Tibial nerve (tissue), 4 donors: ENCODE measurements around the gene BIN2. TPM values are rescaled to one million over a fixed set of nuclear protein-coding genes. Genes with fewer than 3 reads are reported as not detected.
A peak's percentile ranks its signal among the peaks of the same experiment; 100 is the strongest.

Source experiments
- DNase-seq, 2 donors: peaks; one replicate each; pipeline ENCODE4 v3.0.0-alpha.2; 2019; ENCODE audit warnings: low spot score in 2 of 2
- H3K27ac ChIP-seq, 4 donors: fragments of 200-600 bp; sonication (generic) in 3 of 4; one replicate each; pipeline ENCODE4 v1.5.1; 2017 to 2019; ENCODE audit warnings: mild to moderate bottlenecking in 1 of 4
- H3K27me3 ChIP-seq, 2 donors: fragments of 200-600 bp; sonication (generic) in 1 of 2; one replicate each; pipeline versions ENCODE4 v1.5.1 to v1.6.0; 2017 to 2019
- H3K36me3 ChIP-seq, 3 donors: fragments of 200-600 bp; sonication (generic); one replicate each; pipeline ENCODE4 v1.5.1; 2018 to 2019
- H3K4me1 ChIP-seq, 4 donors: fragments of 200-600 bp; sonication (generic) in 3 of 4; one replicate each; pipeline ENCODE4 v1.5.1; 2017 to 2019
- H3K4me3 ChIP-seq, 4 donors: fragments of 200-600 bp; sonication (generic) in 3 of 4; one replicate each; pipeline ENCODE4 v1.5.1; 2017 to 2019; ENCODE audit warnings: mild to moderate bottlenecking in 1 of 4, moderate library complexity in 1 of 4
- H3K9me3 ChIP-seq, 4 donors: fragments of 200-600 bp; sonication (generic) in 3 of 4; one replicate each; pipeline ENCODE4 v1.5.1; 2017 to 2019
- EP300 ChIP-seq, 2 donors: sonication (generic); formaldehyde crosslinking; IDR thresholded peaks; one replicate each; pipeline ENCODE4 v1.6.1; 2017; ENCODE audit warnings: antibody characterized with exemption in 2 of 2, mild to moderate bottlenecking in 1 of 2
- POLR2A ChIP-seq, 2 donors: fragments of 450-650 bp; IDR thresholded peaks; one replicate each; pipeline ENCODE4 v1.6.1; 2017; ENCODE audit warnings: antibody characterized with exemption in 2 of 2, mild to moderate bottlenecking in 2 of 2, moderate library complexity in 2 of 2
- WGBS, 2 donors: methylation state at CpG; one replicate each; pipeline ENCODE4 v1.1.5; 2018; 5-methylcytosine and 5-hydroxymethylcytosine counted together
- total RNA-seq, 4 donors: library from RNA; depleted of rRNA; stranded (reverse); fragments of >200 nt; gene quantifications; one replicate each; pipeline ENCODE4 v1.1.0, GENCODE V29; 2016
- TF ChIP-seq, protein P1 (sequence below), 5 experiments: fragments of 200-600 bp in 3 of 5; fragments of 450-650 bp in 2 of 5; sonication (generic) in 3 of 5; IDR thresholded peaks; one replicate each; pipeline ENCODE4 v1.5.1; 2016 to 2019; ENCODE audit warnings: antibody characterized with exemption in 5 of 5, mild to moderate bottlenecking in 3 of 5, moderate library complexity in 2 of 5

The BIN2 gene
- total RNA-seq, 4 donors from 2014 or later = 2.8 to 11.1 (median 4.3) TPM

DNA sequence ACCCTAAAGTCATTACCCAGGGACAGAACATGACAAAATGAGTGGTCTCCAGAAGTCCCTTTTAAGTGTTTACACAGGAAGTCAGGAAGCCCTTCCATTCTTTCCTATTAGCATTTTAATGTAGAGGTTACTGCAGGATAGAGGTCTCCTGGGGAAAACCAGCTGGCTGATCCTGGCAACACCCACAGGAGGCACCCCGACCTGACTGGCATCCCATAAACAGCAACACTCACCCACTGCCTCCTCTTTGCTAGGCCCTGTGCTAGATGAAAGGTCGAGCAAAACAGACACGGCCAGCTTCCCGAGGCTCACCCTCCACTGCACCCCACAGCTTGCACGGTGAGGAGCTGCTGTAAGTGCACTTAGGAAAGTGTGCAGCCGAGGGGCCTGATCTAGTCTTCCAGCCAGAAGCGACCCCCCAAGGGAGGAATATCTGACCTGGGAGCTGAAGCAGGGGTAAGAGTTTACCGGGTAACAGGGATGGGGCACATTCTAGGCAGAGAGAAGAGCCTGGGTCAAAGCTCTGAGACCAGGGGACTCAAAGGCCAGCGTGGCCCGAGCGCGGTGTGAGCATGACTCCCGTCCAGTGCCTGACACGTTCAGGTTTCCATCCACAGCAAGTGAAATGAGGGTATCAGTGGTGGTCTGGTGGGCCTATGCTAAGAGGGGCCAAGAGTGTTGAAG is 76.3 kb downstream of the BIN2 start:
- Histone ChIP-seq H3K4me1 (peaks cover 0 to 28% (median 8%) of the 10 kb centered on the region in 4 donors), H3K9me3 (no peaks in the 10 kb centered on the region), H3K4me3 (no peak overlapping the region), H3K27me3 (no peaks in the 10 kb centered on the region), H3K27ac (no peak overlapping the region), H3K36me3 (peaks cover 0 to 33% (median 0%) of the 10 kb centered on the region in 3 donors)
- TF ChIP-seq EP300 (IDR thresholded peaks at IDR 0.05) = no peak
- TF ChIP-seq, protein P1, sequence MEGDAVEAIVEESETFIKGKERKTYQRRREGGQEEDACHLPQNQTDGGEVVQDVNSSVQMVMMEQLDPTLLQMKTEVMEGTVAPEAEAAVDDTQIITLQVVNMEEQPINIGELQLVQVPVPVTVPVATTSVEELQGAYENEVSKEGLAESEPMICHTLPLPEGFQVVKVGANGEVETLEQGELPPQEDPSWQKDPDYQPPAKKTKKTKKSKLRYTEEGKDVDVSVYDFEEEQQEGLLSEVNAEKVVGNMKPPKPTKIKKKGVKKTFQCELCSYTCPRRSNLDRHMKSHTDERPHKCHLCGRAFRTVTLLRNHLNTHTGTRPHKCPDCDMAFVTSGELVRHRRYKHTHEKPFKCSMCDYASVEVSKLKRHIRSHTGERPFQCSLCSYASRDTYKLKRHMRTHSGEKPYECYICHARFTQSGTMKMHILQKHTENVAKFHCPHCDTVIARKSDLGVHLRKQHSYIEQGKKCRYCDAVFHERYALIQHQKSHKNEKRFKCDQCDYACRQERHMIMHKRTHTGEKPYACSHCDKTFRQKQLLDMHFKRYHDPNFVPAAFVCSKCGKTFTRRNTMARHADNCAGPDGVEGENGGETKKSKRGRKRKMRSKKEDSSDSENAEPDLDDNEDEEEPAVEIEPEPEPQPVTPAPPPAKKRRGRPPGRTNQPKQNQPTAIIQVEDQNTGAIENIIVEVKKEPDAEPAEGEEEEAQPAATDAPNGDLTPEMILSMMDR (IDR thresholded peaks at IDR 0.05) = no peak
- TF ChIP-seq POLR2A (IDR thresholded peaks at IDR 0.05) = no peak
- DNase-seq = no peak
- 60 to 68% methylated on average over 14 of the region's 14 CpGs for WGBS, 2 donors

DNA sequence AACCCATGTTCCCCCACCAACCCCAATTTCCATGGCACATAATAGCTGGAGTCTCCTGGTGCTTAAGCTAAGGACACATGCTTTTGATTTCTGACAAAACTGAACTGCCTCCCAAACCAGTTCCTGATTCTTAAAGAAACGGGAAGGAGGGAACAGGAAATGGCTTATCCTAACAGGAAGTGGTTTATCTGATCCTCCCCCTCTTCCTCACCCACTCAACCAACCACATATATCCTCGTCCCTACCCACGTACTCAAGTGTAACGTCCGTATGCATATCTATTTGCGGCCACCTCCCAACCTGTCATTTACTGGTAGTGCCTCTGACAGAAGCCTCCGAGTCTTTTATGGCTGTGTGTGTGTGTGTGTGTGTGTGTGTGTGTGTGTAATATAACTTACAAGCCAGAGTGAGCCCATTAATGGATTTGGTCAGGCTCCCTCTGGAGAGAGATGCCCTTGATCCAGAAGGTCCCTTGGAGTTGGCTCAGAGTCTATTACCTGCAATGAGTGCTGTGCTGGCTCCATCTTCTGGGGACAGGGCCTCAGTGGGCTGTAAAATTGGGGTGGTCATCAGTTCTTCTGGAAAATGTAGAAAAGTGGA is 77.6 kb downstream of the BIN2 start:
- Histone ChIP-seq H3K4me3 (no peak overlapping the region), H3K36me3 (peaks cover 2 to 47% (median 13%) of the 10 kb centered on the region in 3 donors), H3K4me1 (peaks cover 0 to 42% (median 8%) of the 10 kb centered on the region in 4 donors), H3K27ac (peak overlapping the region in 2 of 4 donors; percentile 29 to 56), H3K9me3 (no peaks in the 10 kb centered on the region), H3K27me3 (no peaks in the 10 kb centered on the region)
- no peak for DNase-seq
- TF ChIP-seq POLR2A (IDR thresholded peaks at IDR 0.05) (no peak), EP300 (IDR thresholded peaks at IDR 0.05) (peak in 1 of 2 donors; percentile 43)
- WGBS, 2 donors = 42 to 54% methylated on average over 7 of the region's 7 CpGs

DNA sequence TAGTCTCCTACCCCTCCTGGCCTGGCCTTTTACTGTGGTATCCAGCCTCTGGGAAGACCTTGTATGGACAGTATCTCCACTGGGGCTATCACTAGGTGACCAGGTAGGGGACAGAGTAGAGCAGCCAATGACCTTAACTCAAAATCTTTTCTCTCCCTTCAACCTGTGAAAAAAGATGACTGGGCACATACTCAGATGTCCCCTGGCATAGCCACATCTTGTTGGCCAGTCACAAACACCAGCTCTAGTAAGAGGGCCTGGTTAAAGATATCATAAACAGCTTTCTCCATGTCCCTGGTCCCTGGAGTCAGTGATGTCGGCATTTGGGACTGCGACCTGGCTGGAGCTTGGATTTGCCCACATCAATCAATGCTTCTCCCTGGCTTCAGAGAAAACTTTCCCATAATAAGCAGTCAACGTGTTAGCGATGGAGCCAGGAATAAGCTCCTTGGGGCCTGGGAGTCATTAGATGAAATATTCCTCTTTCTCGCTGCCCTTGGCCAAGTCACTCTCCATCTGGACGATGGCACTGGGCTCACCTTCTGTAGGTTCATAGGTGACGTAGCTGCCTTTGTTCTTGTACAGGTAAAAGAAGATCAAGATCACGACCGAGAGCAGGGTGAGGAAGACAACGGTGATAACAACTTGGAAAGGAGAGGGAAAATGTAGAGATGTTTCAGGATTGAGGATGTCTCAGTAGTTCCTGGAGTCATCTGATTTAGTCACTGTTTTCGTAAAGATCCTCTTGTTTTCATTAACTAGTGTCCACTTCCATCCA is 78.3 kb downstream of the BIN2 start:
- peaks cover 5 to 53% (median 19%) of the 10 kb centered on the region in 3 donors for H3K36me3 ChIP-seq
- no peaks in the 10 kb centered on the region for H3K9me3 ChIP-seq
- no peaks in the 10 kb centered on the region for H3K27me3 ChIP-seq
- 92 to 94% methylated on average over 11 of the region's 11 CpGs for WGBS, 2 donors
- H3K4me3 ChIP-seq = no peak overlapping the region
- H3K4me1 ChIP-seq = peaks cover 0 to 48% (median 15%) of the 10 kb centered on the region in 4 donors
- no peak for DNase-seq
- peak overlapping the region in 2 of 4 donors; percentile 29 to 56 for H3K27ac ChIP-seq
- no peak for TF ChIP-seq POLR2A (IDR thresholded peaks at IDR 0.05)
- TF ChIP-seq, protein P1 (IDR thresholded peaks at IDR 0.05) = no peak
- TF ChIP-seq EP300 (IDR thresholded peaks at IDR 0.05) = no peak

DNA sequence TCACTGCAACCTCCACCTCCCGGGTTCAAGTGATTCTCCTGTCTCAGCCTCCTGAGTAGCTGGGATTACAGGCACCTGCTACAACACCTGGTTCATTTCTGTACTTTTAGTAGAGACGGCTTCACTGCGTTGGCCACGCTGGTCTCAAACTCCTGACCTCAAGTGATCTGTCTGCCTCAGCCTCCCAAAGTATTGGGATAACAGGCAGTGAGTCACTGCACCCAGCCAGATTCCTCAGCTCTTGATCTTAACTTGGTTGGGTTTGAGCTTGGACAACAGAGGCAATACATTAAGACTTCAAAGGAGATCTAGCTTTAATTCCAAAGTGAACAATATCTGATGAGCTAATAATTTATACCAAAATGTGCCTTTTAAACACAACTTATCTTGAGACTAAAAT is 79.7 kb downstream of the BIN2 start:
- no peak overlapping the region for H3K4me3 ChIP-seq
- H3K4me1 ChIP-seq = peaks cover 0 to 60% (median 24%) of the 10 kb centered on the region in 4 donors
- peaks cover 5 to 59% (median 19%) of the 10 kb centered on the region in 3 donors for H3K36me3 ChIP-seq
- TF ChIP-seq, protein P1 (IDR thresholded peaks at IDR 0.05) = no peak
- TF ChIP-seq POLR2A (IDR thresholded peaks at IDR 0.05) (no peak), EP300 (IDR thresholded peaks at IDR 0.05) (no peak)
- H3K27me3 ChIP-seq = no peaks in the 10 kb centered on the region
- no peaks in the 10 kb centered on the region for H3K9me3 ChIP-seq
- H3K27ac ChIP-seq = no peak overlapping the region
- DNase-seq = no peak
- WGBS, 2 donors = 92 to 96% methylated on average over 4 of the region's 4 CpGs

DNA sequence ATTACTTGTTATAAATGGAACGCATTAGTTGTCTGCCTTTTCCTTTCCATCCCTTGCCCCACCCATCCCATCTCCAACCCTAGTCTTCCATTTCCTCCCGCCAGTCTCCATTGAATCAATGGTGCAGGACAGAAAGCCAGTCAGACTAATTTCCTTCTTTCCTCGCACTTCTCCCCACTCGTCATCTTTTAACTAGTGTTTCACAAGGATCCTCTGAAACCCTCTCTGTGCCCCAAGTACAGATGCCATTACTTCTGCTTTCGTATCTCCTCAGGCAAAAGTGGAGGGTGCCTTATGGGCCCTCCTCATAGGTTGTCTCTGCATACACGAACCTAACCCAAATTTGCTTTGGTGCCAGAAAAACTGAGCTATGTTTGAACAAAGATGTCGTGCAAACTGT is 81.1 kb downstream of the BIN2 start:
- H3K4me3 ChIP-seq = no peak overlapping the region
- 67 to 69% methylated on average over 7 of the region's 7 CpGs for WGBS, 2 donors
- no peaks in the 10 kb centered on the region for H3K9me3 ChIP-seq
- no peak for TF ChIP-seq EP300 (IDR thresholded peaks at IDR 0.05)
- peaks cover 0 to 65% (median 24%) of the 10 kb centered on the region in 4 donors for H3K4me1 ChIP-seq
- H3K36me3 ChIP-seq = peaks cover 5 to 59% (median 19%) of the 10 kb centered on the region in 3 donors
- no peaks in the 10 kb centered on the region for H3K27me3 ChIP-seq
- H3K27ac ChIP-seq = no peak overlapping the region
- DNase-seq = no peak
